Mesothelial cell of epicardium (in vitro differentiated cells): ENCODE results near the gene AOC3. TPM values are rescaled to one million over a fixed set of nuclear protein-coding genes. Genes with fewer than 3 reads are reported as not detected.
"Not testable (repeated sequence)": the region's sequence is repeated elsewhere in the genome, so short reads cannot be mapped to it uniquely, and the experiment has no call there.

ENCODE experiments used
- DNase-seq, 2 experiments: peaks; one replicate each; pipeline ENCODE4 v3.0.0; 2021; ENCODE audit warnings: low spot score in 2 of 2; ENCODE audit not compliant: unreplicated experiment in 2 of 2
- H3K27ac Mint-ChIP-seq: 2 replicates; pipeline ENCODE4 v1.8.0; 2021; ENCODE audit warnings: mixed read lengths
- H3K27me3 Mint-ChIP-seq: 2 replicates; pipeline ENCODE4 v1.8.0; 2021; ENCODE audit warnings: low read depth, mixed read lengths
- H3K36me3 Mint-ChIP-seq: 2 replicates; pipeline ENCODE4 v1.8.0; 2021; ENCODE audit warnings: mixed read lengths
- H3K4me1 Mint-ChIP-seq: 2 replicates; pipeline ENCODE4 v1.8.0; 2021; ENCODE audit warnings: mixed read lengths
- H3K4me3 Mint-ChIP-seq: 2 replicates; pipeline ENCODE4 v1.8.0; 2021; ENCODE audit warnings: mild to moderate bottlenecking, moderate library complexity, mixed read lengths
- H3K9me3 Mint-ChIP-seq: 2 replicates; pipeline ENCODE4 v1.8.0; 2021; ENCODE audit warnings: mixed read lengths
- CTCF ChIP-seq: fragments of 200-600 bp; sonication (generic); IDR thresholded peaks from one replicate; pipeline ENCODE4 v1.5.0; 2021; ENCODE audit warnings: antibody characterized with exemption; ENCODE audit not compliant: unreplicated experiment
- total RNA-seq: library from RNA; stranded (reverse); gene quantifications from 3 replicates; pipeline ENCODE4 v1.2.1, GENCODE V29; 2021

The AOC3 gene
- total RNA-seq, 1 donor from 2014 or later, result 1.5 TPM

DNA sequence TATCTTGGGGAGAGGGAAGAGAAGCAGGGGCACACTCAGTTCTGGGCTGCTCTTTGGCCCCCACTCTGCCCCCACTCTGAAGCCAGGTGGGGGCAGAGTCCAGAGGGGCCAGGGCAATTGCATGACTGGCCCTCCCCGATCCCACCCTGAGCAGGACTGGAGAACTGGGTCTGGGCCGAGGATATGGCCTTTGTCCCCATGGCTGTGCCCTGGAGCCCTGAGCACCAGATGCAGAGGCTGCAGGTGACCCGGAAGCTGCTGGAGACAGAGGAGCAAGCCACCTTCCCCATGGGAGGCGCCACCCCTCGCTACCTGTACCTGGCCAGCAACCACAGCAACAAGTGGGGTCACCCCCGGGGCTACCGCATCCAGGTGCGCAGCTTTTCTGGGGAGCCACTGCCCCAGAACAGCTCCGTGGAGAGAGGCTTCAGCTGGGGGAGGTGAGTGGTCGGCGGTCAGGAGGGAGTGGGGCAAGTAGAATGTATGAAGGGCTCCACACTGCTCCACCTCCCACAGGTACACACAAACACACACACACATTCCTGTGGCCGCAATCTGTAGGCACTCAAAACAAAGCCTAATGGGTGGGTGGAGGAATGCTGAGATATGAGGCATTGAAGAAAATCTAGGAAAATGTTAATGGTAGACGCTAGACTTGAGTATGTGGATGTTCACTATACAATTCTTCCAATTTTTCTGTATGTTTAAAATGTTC is 21.4 kb downstream of the AOC3 start:
- Mint-ChIP-seq H3K9me3 (peaks cover 18% of the 10 kb centered on the region), H3K27ac (no peak overlapping the region), H3K4me3 (no peak overlapping the region), H3K4me1 (no peaks in the 10 kb centered on the region), H3K27me3 (peaks cover 32% of the 10 kb centered on the region), H3K36me3 (peaks cover 3% of the 10 kb centered on the region)
- no peak for TF ChIP-seq CTCF
- no peak for DNase-seq

DNA sequence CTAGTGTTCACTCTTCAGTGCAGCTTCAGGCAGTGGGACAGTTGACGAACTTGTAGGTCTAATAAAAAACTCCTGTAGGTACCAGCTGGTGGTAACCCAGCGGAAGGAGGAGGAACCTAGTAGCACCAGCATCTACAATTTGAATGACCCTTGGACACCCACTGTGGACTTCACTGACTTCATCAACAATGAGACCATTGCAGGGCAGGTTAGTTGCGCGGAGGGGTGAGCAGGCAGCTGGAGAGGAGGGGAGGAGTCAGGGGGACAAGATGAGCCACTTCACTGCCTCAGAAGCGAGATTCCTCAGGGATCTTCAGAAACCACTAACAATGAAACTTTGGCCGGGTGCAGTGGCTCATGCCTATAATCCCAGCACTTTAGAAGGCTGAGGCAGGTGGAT is 22.3 kb downstream of the AOC3 start:
- Mint-ChIP-seq H3K36me3 (peaks cover 3% of the 10 kb centered on the region), H3K9me3 (peaks cover 18% of the 10 kb centered on the region), H3K4me3 (no peak overlapping the region), H3K27me3 (peaks cover 41% of the 10 kb centered on the region), H3K4me1 (no peaks in the 10 kb centered on the region), H3K27ac (no peak overlapping the region)
- no peak for TF ChIP-seq CTCF
- DNase-seq, result no peak

DNA sequence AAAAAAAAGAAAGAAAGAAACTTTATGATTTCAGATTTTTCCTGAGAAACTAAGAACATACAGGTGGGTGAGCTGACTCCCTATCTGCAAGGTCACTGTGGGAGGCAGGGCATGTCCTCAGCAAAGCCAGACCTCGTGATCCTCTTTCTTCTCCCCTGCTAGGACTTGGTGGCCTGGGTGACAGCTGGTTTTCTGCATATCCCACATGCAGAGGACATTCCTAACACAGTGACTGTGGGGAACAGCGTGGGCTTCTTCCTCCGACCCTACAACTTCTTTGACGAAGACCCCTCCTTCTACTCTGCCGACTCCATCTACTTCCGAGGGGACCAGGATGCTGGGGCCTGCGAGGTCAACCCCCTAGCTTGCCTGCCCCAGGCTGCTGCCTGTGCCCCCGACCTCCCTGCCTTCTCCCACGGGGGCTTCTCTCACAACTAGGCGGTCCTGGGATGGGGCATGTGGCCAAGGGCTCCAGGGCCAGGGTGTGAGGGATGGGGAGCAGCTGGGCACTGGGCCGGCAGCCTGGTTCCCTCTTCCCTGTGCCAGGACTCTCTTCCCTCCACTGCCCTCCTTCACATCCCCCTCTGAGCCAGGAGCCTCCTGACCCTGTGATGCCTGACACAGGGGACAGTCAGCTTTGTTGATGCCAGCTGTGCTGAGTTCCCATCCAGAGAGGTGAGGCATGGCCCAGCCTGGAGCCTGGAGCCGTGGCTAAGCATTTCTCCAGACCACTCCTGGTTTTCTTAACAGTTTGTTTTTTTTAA is 23.1 kb downstream of the AOC3 start:
- H3K36me3 Mint-ChIP-seq, H3K4me3 Mint-ChIP-seq, H3K4me1 Mint-ChIP-seq, DNase-seq, H3K27ac Mint-ChIP-seq: not testable (repeated sequence)
- peaks cover 18% of the 10 kb centered on the region for H3K9me3 Mint-ChIP-seq
- peaks cover 49% of the 10 kb centered on the region for H3K27me3 Mint-ChIP-seq

- H3K27me3 Mint-ChIP-seq, result peaks cover 69% of the 10 kb centered on the region
- no peak overlapping the region for H3K27ac Mint-ChIP-seq
- H3K4me1 Mint-ChIP-seq, result no peaks in the 10 kb centered on the region
- no peaks in the 10 kb centered on the region for H3K36me3 Mint-ChIP-seq
- H3K4me3 Mint-ChIP-seq, result no peak overlapping the region
- no peaks in the 10 kb centered on the region for H3K9me3 Mint-ChIP-seq
- no peak for TF ChIP-seq CTCF
- DNase-seq, result no peak
Measured at GRCh38 chr17:42877037-42877436, 26.0 kb downstream of the AOC3 start.

GRCh38 chr17:42878123-42878880 is 27.3 kb downstream of the AOC3 start:
- Mint-ChIP-seq H3K27ac (no peak overlapping the region), H3K36me3 (no peaks in the 10 kb centered on the region), H3K9me3 (no peaks in the 10 kb centered on the region), H3K27me3 (peaks cover 64% of the 10 kb centered on the region), H3K4me3 (no peak overlapping the region), H3K4me1 (no peaks in the 10 kb centered on the region)
- TF ChIP-seq CTCF, result no peak
- DNase-seq, result no peak
